ENCODE measurements around the gene UQCRC2. TPM values are rescaled to one million over a fixed set of nuclear protein-coding genes. Genes with fewer than 3 reads are reported as not detected.
"Not testable (repeated sequence)": the region's sequence is repeated elsewhere in the genome, so short reads cannot be mapped to it uniquely, and the experiment has no call there.

The UQCRC2 gene
- total RNA-seq: 100 to 1,000 TPM; 124 to 702 (median 247) TPM
- 100 to 1,000 TPM; 128 to 165 (median 142) TPM for polyA plus RNA-seq
- long read RNA-seq, donor 1, transcript UQCRC2-201 (14 exons, 2,615 nt): major isoform, 23 of 26 reads
- long read RNA-seq, donor 1, partial matches to known transcripts: 0 of 26 reads
- long read RNA-seq, donor 1, other reads (novel, unspliced or antisense): 0 of 26 reads
- long read RNA-seq, donor 2, transcript UQCRC2-203 (2 exons, 699 nt): minor isoform, 11 of 58 reads
- long read RNA-seq, donor 2, transcript UQCRC2-201 (14 exons, 2,615 nt): major isoform, 36 of 58 reads
- long read RNA-seq, donor 2, partial matches to known transcripts: 10 of 58 reads
- long read RNA-seq, donor 2, other reads (novel, unspliced or antisense): 0 of 58 reads
- long read RNA-seq, donor 3, transcript UQCRC2-203 (2 exons, 699 nt): minor isoform, 14 of 44 reads
- long read RNA-seq, donor 3, transcript UQCRC2-201 (14 exons, 2,615 nt): major isoform, 30 of 44 reads
- long read RNA-seq, donor 3, partial matches to known transcripts: 0 of 44 reads
- long read RNA-seq, donor 3, other reads (novel, unspliced or antisense): 0 of 44 reads
- long read RNA-seq, donor 4, transcript UQCRC2-201 (14 exons, 2,615 nt): major isoform, 9 of 11 reads
- long read RNA-seq, donor 4, partial matches to known transcripts: 0 of 11 reads
- long read RNA-seq, donor 4, other reads (novel, unspliced or antisense): 0 of 11 reads
- long read RNA-seq, donor 5, transcript UQCRC2-203 (2 exons, 699 nt): minor isoform, 6 of 45 reads
- long read RNA-seq, donor 5, transcript UQCRC2-201 (14 exons, 2,615 nt): major isoform, 33 of 45 reads
- long read RNA-seq, donor 5, partial matches to known transcripts: 6 of 45 reads
- long read RNA-seq, donor 5, other reads (novel, unspliced or antisense): 0 of 45 reads
- long read RNA-seq, donor 6, transcript UQCRC2-203 (2 exons, 699 nt): minor isoform, 18 of 173 reads
- long read RNA-seq, donor 6, transcript UQCRC2-201 (14 exons, 2,615 nt): major isoform, 133 of 173 reads
- long read RNA-seq, donor 6, partial matches to known transcripts: 22 of 173 reads
- long read RNA-seq, donor 6, other reads (novel, unspliced or antisense): 0 of 173 reads
- long read RNA-seq, donor 7, transcript UQCRC2-201 (14 exons, 2,615 nt): major isoform, 56 of 79 reads
- long read RNA-seq, donor 7, transcript UQCRC2-203 (2 exons, 699 nt): minor isoform, 14 of 79 reads
- long read RNA-seq, donor 7, partial matches to known transcripts: 8 of 79 reads
- long read RNA-seq, donor 7, other reads (novel, unspliced or antisense): 0 of 79 reads
- long read RNA-seq, donor 8, transcript UQCRC2-201 (14 exons, 2,615 nt): major isoform, 50 of 88 reads
- long read RNA-seq, donor 8, transcript UQCRC2-203 (2 exons, 699 nt): minor isoform, 22 of 88 reads
- long read RNA-seq, donor 8, partial matches to known transcripts: 16 of 88 reads
- long read RNA-seq, donor 8, other reads (novel, unspliced or antisense): 0 of 88 reads
- long read RNA-seq, donor 9, transcript UQCRC2-201 (14 exons, 2,615 nt): major isoform, 44 of 99 reads
- long read RNA-seq, donor 9, transcript UQCRC2-203 (2 exons, 699 nt): minor isoform, 20 of 99 reads
- long read RNA-seq, donor 9, partial matches to known transcripts: 34 of 99 reads
- long read RNA-seq, donor 9, other reads (novel, unspliced or antisense): 0 of 99 reads
- long read RNA-seq, donor 10, transcript UQCRC2-201 (14 exons, 2,615 nt): major isoform, 31 of 54 reads
- long read RNA-seq, donor 10, transcript UQCRC2-203 (2 exons, 699 nt): minor isoform, 10 of 54 reads
- long read RNA-seq, donor 10, partial matches to known transcripts: 13 of 54 reads
- long read RNA-seq, donor 10, other reads (novel, unspliced or antisense): 0 of 54 reads

DNA sequence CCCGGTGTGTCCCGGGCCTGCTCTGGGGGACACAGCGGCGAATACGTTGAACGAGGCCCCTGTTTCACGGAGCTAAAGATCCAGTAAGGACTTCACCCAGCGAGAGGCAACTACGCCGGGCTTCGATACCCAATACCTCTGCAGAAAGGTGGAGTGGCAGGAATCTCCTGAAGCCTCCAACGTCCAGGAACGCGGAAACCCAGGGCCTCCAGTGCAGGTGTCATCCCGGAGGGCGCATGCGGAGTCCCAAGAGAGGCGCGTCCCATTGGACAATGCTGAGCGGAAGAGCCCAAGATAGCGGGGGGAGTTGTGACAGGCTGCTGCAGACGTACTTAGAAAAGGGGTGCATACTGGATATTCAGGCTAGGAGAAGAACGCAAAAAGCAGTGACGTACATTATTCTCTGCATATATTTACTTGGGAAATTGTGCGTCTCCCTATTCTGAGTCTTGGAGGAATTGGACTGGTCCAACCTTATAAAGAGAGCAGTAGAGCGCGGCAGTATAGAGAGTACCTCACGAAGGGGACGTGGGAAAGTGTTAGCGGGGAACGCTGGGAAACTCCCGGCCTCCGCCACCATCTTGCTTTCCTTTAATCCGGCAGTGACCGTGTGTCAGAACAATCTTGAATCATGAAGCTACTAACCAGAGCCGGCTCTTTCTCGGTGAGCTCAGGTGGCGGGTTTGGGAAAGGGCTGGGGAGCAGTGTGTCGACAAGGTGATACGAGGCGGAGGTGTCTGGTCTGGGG, at the start of gene UQCRC2:
Gene UQCRC2, plus strand, starts transcription at position 569 of the 748 bp plus-strand sequence. Its CDS starts 63 bp downstream, at position 632.
- TF ChIP-seq POLR2AphosphoS5 (IDR thresholded peaks at IDR 0.05) (peak; percentile 62 to 99 (median 98)), EP300 (IDR thresholded peaks at IDR 0.05) (no peak), POLR2A (IDR thresholded peaks at IDR 0.05) (peak in 1 of 4 donors; percentile 84)
- TF ChIP-seq, protein P1, sequence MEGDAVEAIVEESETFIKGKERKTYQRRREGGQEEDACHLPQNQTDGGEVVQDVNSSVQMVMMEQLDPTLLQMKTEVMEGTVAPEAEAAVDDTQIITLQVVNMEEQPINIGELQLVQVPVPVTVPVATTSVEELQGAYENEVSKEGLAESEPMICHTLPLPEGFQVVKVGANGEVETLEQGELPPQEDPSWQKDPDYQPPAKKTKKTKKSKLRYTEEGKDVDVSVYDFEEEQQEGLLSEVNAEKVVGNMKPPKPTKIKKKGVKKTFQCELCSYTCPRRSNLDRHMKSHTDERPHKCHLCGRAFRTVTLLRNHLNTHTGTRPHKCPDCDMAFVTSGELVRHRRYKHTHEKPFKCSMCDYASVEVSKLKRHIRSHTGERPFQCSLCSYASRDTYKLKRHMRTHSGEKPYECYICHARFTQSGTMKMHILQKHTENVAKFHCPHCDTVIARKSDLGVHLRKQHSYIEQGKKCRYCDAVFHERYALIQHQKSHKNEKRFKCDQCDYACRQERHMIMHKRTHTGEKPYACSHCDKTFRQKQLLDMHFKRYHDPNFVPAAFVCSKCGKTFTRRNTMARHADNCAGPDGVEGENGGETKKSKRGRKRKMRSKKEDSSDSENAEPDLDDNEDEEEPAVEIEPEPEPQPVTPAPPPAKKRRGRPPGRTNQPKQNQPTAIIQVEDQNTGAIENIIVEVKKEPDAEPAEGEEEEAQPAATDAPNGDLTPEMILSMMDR (IDR thresholded peaks at IDR 0.05): no peak
- peak; percentile 92 to 97 for DNase-seq
- Histone ChIP-seq H3K27ac (peak within 1 kb of the TSS; percentile 89 to 95 (median 94)), H3K4me1 (peaks cover 30 to 69% (median 62%) of the 10 kb centered on the region in 4 donors), H3K36me3 (peaks cover 14 to 23% (median 22%) of the 10 kb centered on the region in 4 donors), H3K27me3 (no peaks in the 10 kb centered on the region), H3K9me3 (no peaks in the 10 kb centered on the region), H3K4me3 (peak within 1 kb of the TSS; percentile 72 to 88 (median 83))
- intact Hi-C loops (cut with DNase I; ENCODE audit: low total_unique reads): no loop called here
- 0% methylated on average over 28 to 41 of the region's 41 CpGs for WGBS, 5 donors

DNA sequence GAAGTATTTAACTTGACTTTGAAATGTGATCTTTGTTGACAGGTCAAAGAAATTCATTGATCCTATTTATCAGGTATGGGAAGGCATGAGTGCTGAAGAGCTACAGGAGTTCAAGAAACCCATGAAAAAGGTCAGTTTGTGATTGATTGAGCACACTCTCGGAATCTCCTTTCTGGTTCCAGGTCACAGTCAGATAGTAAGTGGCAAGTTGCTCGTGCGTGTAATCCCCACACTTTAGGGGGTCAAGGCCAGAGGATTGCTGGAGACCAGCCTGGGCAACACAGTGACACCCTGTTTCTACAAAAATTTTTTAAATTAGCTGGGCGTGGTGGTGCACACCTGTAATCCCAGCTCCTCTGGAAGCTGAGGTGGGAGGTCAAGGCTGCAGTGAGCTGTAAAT, 20.5 kb upstream of the UQCRC2 start:
- H3K27me3 ChIP-seq; H3K9me3 ChIP-seq; H3K36me3 ChIP-seq; H3K4me3 ChIP-seq; H3K27ac ChIP-seq; DNase-seq; intact Hi-C loops (cut with DNase I; ENCODE audit: low total_unique reads): not testable (repeated sequence)
- H3K4me1 ChIP-seq: peaks cover 0 to 17% (median 8%) of the 10 kb centered on the region in 4 donors
- WGBS, 5 donors: 62 to 88% (median 81%) methylated on average over 3 to 4 of the region's 4 CpGs

DNA sequence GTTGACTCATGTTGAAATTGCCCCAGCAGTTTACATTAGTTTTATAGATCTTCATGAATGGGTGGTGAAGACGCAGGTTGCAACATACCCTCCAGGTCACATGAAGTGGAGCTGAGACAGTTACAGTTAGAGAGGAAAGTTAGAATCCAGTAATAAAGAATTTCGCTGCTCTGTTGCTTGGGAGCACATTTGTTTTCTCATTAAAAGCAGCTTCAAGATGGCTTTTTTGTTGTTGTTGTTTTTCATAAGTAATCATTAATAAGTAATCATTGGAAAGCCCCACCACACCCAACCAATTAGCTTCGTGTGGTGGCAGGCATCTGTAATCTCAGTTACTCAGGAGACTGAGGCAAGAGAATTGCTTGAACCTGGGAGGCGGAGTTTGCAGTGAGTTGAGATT, 19.8 kb upstream of the UQCRC2 start:
- peaks cover 0 to 17% (median 11%) of the 10 kb centered on the region in 4 donors for H3K4me1 ChIP-seq
- H3K9me3 ChIP-seq; H3K27me3 ChIP-seq; H3K27ac ChIP-seq; H3K4me3 ChIP-seq; H3K36me3 ChIP-seq; DNase-seq; intact Hi-C loops (cut with DNase I; ENCODE audit: low total_unique reads): not testable (repeated sequence)
- 68 to 79% (median 75%) methylated on average over 4 of the region's 4 CpGs for WGBS, 5 donors

DNA sequence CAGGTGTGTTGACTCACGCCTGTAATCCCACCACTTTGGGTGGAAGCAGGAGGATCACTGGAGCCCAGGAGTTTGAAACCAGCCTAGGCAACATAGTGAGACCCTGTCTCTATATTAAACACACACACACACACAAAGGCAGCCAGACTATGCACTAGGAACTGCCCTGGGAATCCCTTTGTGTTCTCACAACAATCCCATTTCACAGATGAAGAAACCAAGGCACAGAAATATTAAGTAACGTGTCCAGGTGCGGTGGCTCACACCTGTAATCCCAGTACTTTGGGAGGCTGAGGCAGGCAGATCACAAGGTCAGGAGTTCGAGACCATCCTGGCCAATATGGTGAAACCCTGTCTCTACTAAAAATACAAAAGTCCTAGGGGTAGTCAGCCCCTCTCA, 19.4 kb upstream of the UQCRC2 start:
- H3K27ac ChIP-seq; H3K9me3 ChIP-seq; H3K27me3 ChIP-seq; H3K4me3 ChIP-seq; H3K36me3 ChIP-seq; intact Hi-C loops (cut with DNase I; ENCODE audit: low total_unique reads); DNase-seq: not testable (repeated sequence)
- WGBS, 5 donors: 86 to 95% (median 89%) methylated on average over 2 to 4 of the region's 4 CpGs
- H3K4me1 ChIP-seq: peaks cover 0 to 17% (median 11%) of the 10 kb centered on the region in 4 donors

DNA sequence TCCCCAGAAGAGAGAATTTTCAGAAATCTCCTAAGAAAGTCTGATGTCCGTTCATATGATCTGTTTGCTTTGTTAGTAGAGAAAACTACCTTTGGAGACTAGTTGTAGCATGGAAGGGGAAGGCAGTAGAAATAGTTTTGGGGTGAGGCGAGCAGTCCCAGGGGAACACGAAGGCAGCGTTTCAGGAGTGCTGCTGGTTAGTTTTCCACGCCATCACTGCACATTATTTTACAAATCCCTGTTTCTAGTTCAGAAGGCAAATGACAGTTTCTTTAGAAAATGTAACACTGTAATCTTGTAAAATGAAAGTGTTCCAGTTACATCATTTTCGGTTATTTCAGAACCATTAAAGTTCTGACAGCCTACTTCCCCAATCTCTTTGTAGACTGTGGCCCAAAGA, 16.9 kb upstream of the UQCRC2 start:
- intact Hi-C loops (cut with DNase I; ENCODE audit: low total_unique reads); DNase-seq; H3K36me3 ChIP-seq; H3K9me3 ChIP-seq; H3K4me3 ChIP-seq; H3K27me3 ChIP-seq: not testable (repeated sequence)
- Histone ChIP-seq H3K4me1 (peaks cover 0 to 17% (median 11%) of the 10 kb centered on the region in 4 donors), H3K27ac (peak overlapping the region in 2 of 5 donors; percentile 48 to 59)
- whole genome bisulfite sequencing, 5 donors: 71 to 77% (median 76%) methylated on average over 6 of the region's 6 CpGs

All from stomach (tissue), 19 donors.